Dedifferentiated amniotic fluid mesenchymal stem cell (primary cell): ENCODE results near the gene CASP4.
A peak's percentile ranks its signal among the peaks of the same experiment; 100 is the strongest.
"Not testable (repeated sequence)": the region's sequence is repeated elsewhere in the genome, so short reads cannot be mapped to it uniquely, and the experiment has no call there.

Experiments
- DNase-seq: peaks from one replicate; pipeline ENCODE4 v3.0.0-alpha.2; 2016; ENCODE audit errors: extremely low spot score

CASP4 gene

GRCh38 chr11:104968355-104968855, at the start of gene CASP4:
CASP4 (minus strand) TSS chr11:104968574; CDS start chr11:104968525, 49 bp downstream.
- DNase-seq, result peak; percentile 91

- DNase-seq, result no peak
Observed at GRCh38 chr11:105007463-105007862, 39.1 kb upstream of the CASP4 start.

GRCh38 chr11:105005451-105005845, 37.1 kb upstream of the CASP4 start:
- DNase-seq, result no peak

GRCh38 chr11:105004021-105004420, 35.6 kb upstream of the CASP4 start:
- no peak for DNase-seq

- DNase-seq, result no peak
Observed at GRCh38 chr11:105003151-105003550, 34.8 kb upstream of the CASP4 start.

- DNase-seq, result no peak
Observed at GRCh38 chr11:105000797-105001196, 32.4 kb upstream of the CASP4 start.

- DNase-seq, result no peak
Observed at GRCh38 chr11:105000167-105000566, 31.8 kb upstream of the CASP4 start.

- no peak for DNase-seq
Observed at GRCh38 chr11:104999721-105000120, 31.3 kb upstream of the CASP4 start.

GRCh38 chr11:104997288-104997687, 28.9 kb upstream of the CASP4 start:
- DNase-seq, result no peak

- DNase-seq, result no peak
Observed at GRCh38 chr11:104995001-104995408, 26.6 kb upstream of the CASP4 start.

GRCh38 chr11:104992781-104993180, 24.4 kb upstream of the CASP4 start:
- DNase-seq, result no peak

GRCh38 chr11:104991994-104992393, 23.6 kb upstream of the CASP4 start:
- no peak for DNase-seq

GRCh38 chr11:104984808-104985207, 16.4 kb upstream of the CASP4 start:
- DNase-seq, result no peak

- DNase-seq, result no peak
Observed at GRCh38 chr11:104979839-104980238, 11.5 kb upstream of the CASP4 start.

GRCh38 chr11:104973616-104974015, 5.2 kb upstream of the CASP4 start:
- no peak for DNase-seq

GRCh38 chr11:104972924-104973323, 4.5 kb upstream of the CASP4 start:
- not testable (repeated sequence) for DNase-seq

GRCh38 chr11:104970756-104971155, 2.4 kb upstream of the CASP4 start:
- DNase-seq, result no peak

- peak; percentile 26 for DNase-seq
Observed at GRCh38 chr11:104968856-104969776, 742 bp upstream of the CASP4 start.

GRCh38 chr11:104967534-104968354, 630 bp downstream of the CASP4 start:
- DNase-seq, result no peak

- DNase-seq, result no peak
Observed at GRCh38 chr11:104965735-104966134, 2.6 kb downstream of the CASP4 start.

- DNase-seq, result no peak
Observed at GRCh38 chr11:104964247-104964646, 4.1 kb downstream of the CASP4 start.

GRCh38 chr11:104962852-104963251, 5.5 kb downstream of the CASP4 start:
- no peak for DNase-seq
